ENCODE measurements around the gene MIOS.

Gene MIOS

GRCh38 chr7:7562736-7563135 is 3.9 kb upstream of the MIOS start:
- no peak for DNase-seq (ENCODE audit: low read depth)
- H3K4me3 ChIP-seq (ENCODE audit: low read length): no peak overlapping the region
- TF ChIP-seq, protein P1, sequence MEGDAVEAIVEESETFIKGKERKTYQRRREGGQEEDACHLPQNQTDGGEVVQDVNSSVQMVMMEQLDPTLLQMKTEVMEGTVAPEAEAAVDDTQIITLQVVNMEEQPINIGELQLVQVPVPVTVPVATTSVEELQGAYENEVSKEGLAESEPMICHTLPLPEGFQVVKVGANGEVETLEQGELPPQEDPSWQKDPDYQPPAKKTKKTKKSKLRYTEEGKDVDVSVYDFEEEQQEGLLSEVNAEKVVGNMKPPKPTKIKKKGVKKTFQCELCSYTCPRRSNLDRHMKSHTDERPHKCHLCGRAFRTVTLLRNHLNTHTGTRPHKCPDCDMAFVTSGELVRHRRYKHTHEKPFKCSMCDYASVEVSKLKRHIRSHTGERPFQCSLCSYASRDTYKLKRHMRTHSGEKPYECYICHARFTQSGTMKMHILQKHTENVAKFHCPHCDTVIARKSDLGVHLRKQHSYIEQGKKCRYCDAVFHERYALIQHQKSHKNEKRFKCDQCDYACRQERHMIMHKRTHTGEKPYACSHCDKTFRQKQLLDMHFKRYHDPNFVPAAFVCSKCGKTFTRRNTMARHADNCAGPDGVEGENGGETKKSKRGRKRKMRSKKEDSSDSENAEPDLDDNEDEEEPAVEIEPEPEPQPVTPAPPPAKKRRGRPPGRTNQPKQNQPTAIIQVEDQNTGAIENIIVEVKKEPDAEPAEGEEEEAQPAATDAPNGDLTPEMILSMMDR (IDR thresholded peaks at IDR 0.05; ENCODE audit: insufficient read depth, low read depth, low read length, missing control alignments): no peak

DNA sequence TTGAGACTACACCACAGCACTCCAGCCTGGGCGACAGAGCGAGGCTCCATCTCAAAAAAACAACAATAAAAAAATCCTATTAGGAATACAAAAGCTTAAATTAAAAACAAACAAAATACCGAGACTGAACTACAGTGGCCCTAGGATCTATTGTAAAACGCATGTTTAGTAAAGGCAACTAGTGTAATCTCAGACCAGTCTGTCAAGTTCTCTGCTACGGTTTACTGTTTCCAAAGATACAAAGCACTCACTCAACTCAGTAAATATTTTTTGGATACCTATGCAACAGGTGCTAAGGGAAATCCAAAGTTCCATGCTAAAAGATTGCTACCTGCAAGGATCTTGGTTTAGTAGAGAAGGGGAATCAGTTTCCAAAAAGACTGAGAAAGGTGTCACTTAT is 3.4 kb upstream of the MIOS start:
- TF ChIP-seq, protein P1 (IDR thresholded peaks at IDR 0.05; ENCODE audit: insufficient read depth, low read depth, low read length, missing control alignments): no peak
- no peak overlapping the region for H3K4me3 ChIP-seq (ENCODE audit: low read length)
- peak; percentile 36 for DNase-seq (ENCODE audit: low read depth)

DNA sequence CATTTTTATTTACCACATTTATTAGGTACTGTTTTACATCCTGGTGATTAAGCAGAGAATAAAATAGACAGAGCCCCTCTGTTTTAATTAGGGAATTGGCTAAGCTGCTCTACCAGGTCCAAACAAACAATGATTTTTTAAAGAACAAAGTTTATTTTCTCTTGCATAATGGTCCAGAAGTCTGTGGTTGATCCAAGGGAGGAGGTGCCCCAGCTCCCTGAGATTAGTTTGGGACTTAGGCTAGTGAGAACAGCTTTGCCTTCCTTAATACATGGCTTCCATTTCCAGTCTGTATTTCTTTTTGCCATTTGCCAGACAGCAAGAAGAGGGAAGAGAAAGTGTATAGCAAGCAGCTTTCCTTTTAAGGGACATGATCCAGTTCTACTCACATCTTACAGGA is 2.9 kb upstream of the MIOS start:
- H3K4me3 ChIP-seq (ENCODE audit: low read length): no peak overlapping the region
- no peak for DNase-seq (ENCODE audit: low read depth)
- TF ChIP-seq, protein P1 (IDR thresholded peaks at IDR 0.05; ENCODE audit: insufficient read depth, low read depth, low read length, missing control alignments): no peak

DNA sequence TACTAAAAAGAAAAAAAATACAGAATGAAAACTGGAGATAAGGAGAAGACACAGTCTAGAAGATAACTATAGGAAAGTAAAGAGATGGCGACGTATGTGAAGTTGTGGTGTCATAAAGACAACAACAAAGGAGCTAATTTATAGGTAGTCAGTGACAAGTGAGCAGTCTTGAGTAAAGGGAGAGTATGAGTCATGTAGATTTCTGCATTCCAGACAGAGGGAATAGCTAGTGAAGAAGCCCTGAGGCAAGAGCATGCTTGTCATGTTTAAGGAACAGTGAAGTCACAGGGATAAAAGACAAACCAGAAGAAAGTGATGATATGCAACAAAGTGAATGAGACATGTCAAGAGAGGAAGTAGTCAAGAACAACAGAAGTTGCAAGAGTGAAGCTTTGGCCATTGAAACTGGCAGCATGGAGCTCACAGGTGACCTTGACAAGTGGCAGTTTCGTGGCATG is 2.3 kb upstream of the MIOS start:
- TF ChIP-seq, protein P1 (IDR thresholded peaks at IDR 0.05; ENCODE audit: insufficient read depth, low read depth, low read length, missing control alignments): no peak
- peak; percentile 97 for DNase-seq (ENCODE audit: low read depth)
- no peak overlapping the region for H3K4me3 ChIP-seq (ENCODE audit: low read length)

- TF ChIP-seq, protein P1 (IDR thresholded peaks at IDR 0.05; ENCODE audit: insufficient read depth, low read depth, low read length, missing control alignments): no peak
- no peak for DNase-seq (ENCODE audit: low read depth)
- no peak overlapping the region for H3K4me3 ChIP-seq (ENCODE audit: low read length)
These were observed 1.5 kb upstream of the MIOS start for GRCh38 chr7:7565018-7565680.

- peak; percentile 94 for DNase-seq (ENCODE audit: low read depth)
- H3K4me3 ChIP-seq (ENCODE audit: low read length): peak overlapping the region; percentile 64
- TF ChIP-seq, protein P1 (IDR thresholded peaks at IDR 0.05; ENCODE audit: insufficient read depth, low read depth, low read length, missing control alignments): no peak
These were observed 686 bp upstream of the MIOS start for GRCh38 chr7:7565746-7566650.

Data from epithelial cell of esophagus (primary cell).